Stomach (tissue), 9 donors: ENCODE measurements around the gene EPHA7. TPM values are rescaled to one million over a fixed set of nuclear protein-coding genes. Genes with fewer than 3 reads are reported as not detected.

Source experiments
- DNase-seq, 2 donors: peaks; one replicate each; pipeline versions ENCODE4 v3.0.0 to v3.0.0-alpha.2; 2013 to 2019
- H3K27ac ChIP-seq, 5 donors: fragments of 200-600 bp in 4 of 5; sonication (generic) in 4 of 5; one replicate each; pipeline ENCODE4 v1.5.1; 2013 to 2019; ENCODE audit warnings: mild to moderate bottlenecking in 1 of 5, moderate library complexity in 1 of 5
- H3K27me3 ChIP-seq, 3 donors: fragments of 200-600 bp; sonication (generic); one replicate each; pipeline ENCODE4 v1.5.1; 2017 to 2019; ENCODE audit warnings: mixed run types in 1 of 3
- H3K36me3 ChIP-seq, 4 donors: fragments of 200-600 bp; sonication (generic); 1 replicate in 3 of 4; 2 replicates in 1 of 4; pipeline ENCODE4 v1.5.1; 2016 to 2019
- H3K4me1 ChIP-seq, 4 donors: fragments of 200-600 bp; sonication (generic); one replicate each; pipeline ENCODE4 v1.5.1; 2016 to 2019
- H3K4me3 ChIP-seq, 4 donors: fragments of 200-600 bp; sonication (generic) in 3 of 4; one replicate each; pipeline ENCODE4 v1.5.1; 2016 to 2019; ENCODE audit warnings: mild to moderate bottlenecking in 1 of 4
- H3K9me3 ChIP-seq, 4 donors: fragments of 200-600 bp; sonication (generic); one replicate each; pipeline ENCODE4 v1.5.1; 2016 to 2019
- CTCF ChIP-seq, 7 experiments: fragments of 450-650 bp in 4 of 7; fragments of 200-600 bp in 3 of 7; sonication (generic) in 3 of 7; IDR thresholded peaks; one replicate each; pipeline ENCODE4 v1.5.1; 2016 to 2019; ENCODE audit warnings: antibody characterized with exemption in 7 of 7, control low read depth in 2 of 7, mild to moderate bottlenecking in 1 of 7
- EP300 ChIP-seq: sonication (generic); formaldehyde crosslinking; IDR thresholded peaks from one replicate; pipeline ENCODE4 v1.6.1; 2017; ENCODE audit warnings: antibody characterized with exemption
- POLR2A ChIP-seq, 4 donors: fragments of 450-650 bp; IDR thresholded peaks; one replicate each; pipeline ENCODE4 v1.6.1; 2016; ENCODE audit warnings: antibody characterized with exemption in 4 of 4, control low read depth in 2 of 4, mild to moderate bottlenecking in 1 of 4, moderate library complexity in 1 of 4
- POLR2AphosphoS5 ChIP-seq, 3 donors: sonication (generic); formaldehyde crosslinking; IDR thresholded peaks; one replicate each; pipeline ENCODE4 v1.6.1; 2016; ENCODE audit warnings: antibody characterized with exemption in 3 of 3
- WGBS, 5 donors: extraction: QIAGEN DNeasy Blood & Tissue Kit in 3 of 5; methylation state at CpG; one replicate each; pipeline versions ENCODE4 v1.1.5 to v1.1.7; 2013 to 2018; 5-methylcytosine and 5-hydroxymethylcytosine counted together
- intact Hi-C: fragments of 100-400 bp; cut with DNase I; formaldehyde crosslinking; loops from one replicate; pipeline ENCODE4 v1.15.1; 2023; ENCODE audit warnings: low total_unique reads
- polyA plus RNA-seq, 3 donors: library from polyadenylated mRNA; stranded (reverse); fragments of 200-250 nt; gene quantifications; one replicate each; pipeline ENCODE4 v1.2.3, GENCODE V29; 2013
- total RNA-seq, 5 donors: library from RNA; depleted of rRNA; stranded (reverse); fragments of >200 nt; gene quantifications; one replicate each; pipeline versions ENCODE4 v1.1.0 to v1.2.3, GENCODE V29; 2014 to 2016
- donor health status: healthy with polysubstance abuse.
- donor health status: Bipolar disorder and iron deficiency.
- donor health status: healthy.

Gene EPHA7
- total and polyA plus RNA-seq, 8 donors: 0.55 to 118 (median 7.6) TPM

- Histone ChIP-seq H3K4me3 (no peak overlapping the region), H3K9me3 (no peaks in the 10 kb centered on the region), H3K36me3 (peaks cover 0 to 3% (median 0%) of the 10 kb centered on the region in 4 donors), H3K4me1 (no peaks in the 10 kb centered on the region), H3K27me3 (no peaks in the 10 kb centered on the region), H3K27ac (no peak overlapping the region)
- intact Hi-C loops: no loop called here
- TF ChIP-seq POLR2AphosphoS5 (IDR thresholded peaks at IDR 0.05): no peak
- TF ChIP-seq EP300: no peak
- no peak for TF ChIP-seq CTCF (IDR thresholded peaks at IDR 0.05)
- TF ChIP-seq POLR2A (IDR thresholded peaks at IDR 0.05): no peak
- WGBS, 5 donors: 85 to 93% (median 88%) methylated on average over 4 of the region's 4 CpGs
- DNase-seq: no peak
Observed at GRCh38 chr6:93350774-93351173, 68.6 kb downstream of the EPHA7 start.

DNA sequence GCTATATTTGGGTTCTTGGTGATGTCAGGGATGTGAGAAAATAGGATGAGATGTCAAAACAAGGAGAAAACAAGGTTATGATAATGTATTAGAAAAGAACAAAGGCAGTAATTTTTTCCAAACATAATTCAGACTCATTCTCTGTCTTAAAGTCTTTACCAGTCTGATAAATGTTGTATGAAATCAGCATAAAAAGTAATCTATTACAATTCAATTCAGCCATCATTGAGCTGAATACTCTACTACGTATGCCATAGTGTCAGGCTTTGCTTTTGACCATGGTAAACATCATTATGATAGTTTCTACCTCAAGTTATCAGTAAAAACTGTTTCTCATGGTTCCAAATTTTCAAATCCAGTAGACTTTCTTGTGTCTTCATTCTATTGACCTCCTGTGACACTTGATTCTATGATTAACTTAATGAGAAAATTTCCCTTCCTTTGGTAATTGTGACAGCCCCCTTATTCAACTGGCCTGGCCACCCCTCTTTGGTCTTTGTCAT, 75.0 kb downstream of the EPHA7 start:
- Histone ChIP-seq H3K27me3 (no peaks in the 10 kb centered on the region), H3K4me3 (no peak overlapping the region), H3K9me3 (no peaks in the 10 kb centered on the region), H3K36me3 (no peaks in the 10 kb centered on the region), H3K4me1 (no peaks in the 10 kb centered on the region), H3K27ac (no peak overlapping the region)
- intact Hi-C loops: no loop called here
- 57 to 78% (median 67%) methylated on average over 1 of the region's 1 CpG for WGBS, 5 donors
- no peak for TF ChIP-seq CTCF (IDR thresholded peaks at IDR 0.05)
- no peak for TF ChIP-seq POLR2A (IDR thresholded peaks at IDR 0.05)
- no peak for TF ChIP-seq POLR2AphosphoS5 (IDR thresholded peaks at IDR 0.05)
- no peak for TF ChIP-seq EP300
- DNase-seq: no peak

- TF ChIP-seq POLR2A (IDR thresholded peaks at IDR 0.05) (no peak), POLR2AphosphoS5 (IDR thresholded peaks at IDR 0.05) (no peak), CTCF (IDR thresholded peaks at IDR 0.05) (no peak)
- intact Hi-C loops: no loop called here
- no peaks in the 10 kb centered on the region for H3K36me3 ChIP-seq
- WGBS, 5 donors: 22 to 49% (median 33%) methylated on average over 2 of the region's 2 CpGs
- no peak overlapping the region for H3K27ac ChIP-seq
- H3K27me3 ChIP-seq: no peaks in the 10 kb centered on the region
- H3K4me3 ChIP-seq: no peak overlapping the region
- no peak for DNase-seq
- no peaks in the 10 kb centered on the region for H3K4me1 ChIP-seq
- no peaks in the 10 kb centered on the region for H3K9me3 ChIP-seq
Observed at GRCh38 chr6:93343476-93343875, 75.9 kb downstream of the EPHA7 start.

GRCh38 chr6:93341900-93342613, 77.3 kb downstream of the EPHA7 start:
- WGBS, 5 donors: 46 to 82% (median 74%) methylated on average over 1 of the region's 1 CpG
- Histone ChIP-seq H3K4me3 (no peak overlapping the region), H3K9me3 (no peaks in the 10 kb centered on the region), H3K27ac (no peak overlapping the region), H3K36me3 (no peaks in the 10 kb centered on the region), H3K4me1 (no peaks in the 10 kb centered on the region), H3K27me3 (no peaks in the 10 kb centered on the region)
- TF ChIP-seq POLR2AphosphoS5 (IDR thresholded peaks at IDR 0.05) (no peak), CTCF (IDR thresholded peaks at IDR 0.05) (no peak), POLR2A (IDR thresholded peaks at IDR 0.05) (no peak), EP300 (no peak)
- intact Hi-C loops: no loop called here
- no peak for DNase-seq
